ENCODE data around the gene MACROD2.

Gene MACROD2

DNA sequence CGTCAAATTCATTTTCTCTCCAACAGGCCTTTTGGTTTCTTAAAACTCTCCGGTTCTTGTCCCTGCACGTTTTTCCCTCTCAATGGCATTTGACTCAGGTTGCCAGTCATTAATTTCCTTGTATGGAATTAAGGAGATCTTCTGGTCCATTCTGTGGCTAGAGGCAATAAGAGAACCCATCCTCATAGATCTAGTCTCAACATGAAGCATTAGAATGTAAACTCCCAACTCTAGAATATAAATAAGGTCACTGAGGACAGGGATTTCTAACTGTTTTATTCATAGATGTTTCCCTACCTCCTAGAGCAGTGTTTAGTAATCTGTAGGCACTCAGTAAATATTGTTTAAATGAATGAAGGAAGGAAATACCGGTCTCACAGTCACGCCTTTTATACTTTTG is 527.3 kb downstream of the MACROD2 start:
- no peak for DNase-seq (ENCODE audit: low read depth in 2 of 2)

DNA sequence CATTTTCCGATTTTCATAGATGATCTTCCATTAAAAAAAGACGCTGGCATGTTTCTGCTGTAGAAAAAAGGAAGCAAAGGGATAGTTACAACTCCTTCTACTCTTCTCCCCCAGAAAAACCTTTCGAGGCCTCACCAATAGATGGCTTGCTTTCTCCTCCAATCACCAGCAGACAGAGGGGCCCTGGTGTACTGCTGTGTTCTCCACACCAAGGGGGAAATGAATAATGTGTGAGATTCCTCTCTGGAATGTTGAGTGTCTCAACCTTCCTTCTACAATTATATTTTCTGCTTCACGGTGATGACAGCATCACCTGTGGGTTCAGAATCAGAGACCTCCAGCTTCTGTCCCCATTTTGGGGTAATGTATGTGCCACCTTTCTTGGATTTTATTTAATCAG is 527.8 kb downstream of the MACROD2 start:
- no peak for DNase-seq (ENCODE audit: low read depth in 2 of 2)

- DNase-seq (ENCODE audit: low read depth in 2 of 2): no peak
Measured at GRCh38 chr20:14525426-14525825, 530.1 kb downstream of the MACROD2 start.

- DNase-seq (ENCODE audit: low read depth in 2 of 2): no peak
Measured at GRCh38 chr20:14526891-14527290, 531.6 kb downstream of the MACROD2 start.

DNA sequence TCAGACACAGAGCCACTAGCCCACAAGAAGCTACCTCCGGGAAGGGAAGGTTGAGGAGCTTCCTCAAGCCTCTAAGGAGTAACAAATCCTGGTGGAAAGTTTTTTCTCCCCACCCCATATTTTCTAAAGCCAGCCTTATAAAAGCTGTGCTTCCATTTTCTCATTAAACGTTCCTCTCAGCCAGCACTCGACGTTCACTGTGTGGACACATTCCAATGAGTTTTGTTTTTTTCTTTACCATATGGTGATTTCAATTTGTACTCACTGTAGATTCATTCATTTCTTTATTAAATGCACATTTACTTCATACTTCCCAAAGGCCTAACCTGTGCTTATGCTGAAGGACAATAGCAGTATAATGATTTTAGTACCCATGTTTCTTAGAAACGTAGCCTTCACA is 536.5 kb downstream of the MACROD2 start:
- DNase-seq (ENCODE audit: low read depth in 2 of 2): no peak

DNA sequence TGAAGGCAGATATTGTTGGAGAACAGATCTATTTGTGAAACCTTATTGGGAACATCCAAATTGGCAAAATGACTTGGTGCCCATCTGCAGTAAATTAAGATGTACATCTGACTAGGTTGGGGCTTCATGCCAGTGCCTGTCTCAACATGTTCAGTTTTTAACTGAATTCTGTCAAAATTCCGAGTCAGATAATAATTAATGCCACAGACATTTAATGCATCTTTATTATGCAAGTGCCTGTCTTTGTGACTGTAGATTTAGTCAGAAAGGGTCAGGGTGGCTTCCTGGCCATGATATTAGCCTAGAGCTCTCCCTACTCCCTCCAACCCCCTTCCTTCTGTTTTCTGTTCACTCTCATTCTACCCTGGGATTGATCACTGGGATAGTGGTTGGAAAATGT is 541.4 kb downstream of the MACROD2 start:
- DNase-seq (ENCODE audit: low read depth in 2 of 2): no peak

GRCh38 chr20:14538433-14538832 is 543.1 kb downstream of the MACROD2 start:
- no peak for DNase-seq (ENCODE audit: low read depth in 2 of 2)

DNA sequence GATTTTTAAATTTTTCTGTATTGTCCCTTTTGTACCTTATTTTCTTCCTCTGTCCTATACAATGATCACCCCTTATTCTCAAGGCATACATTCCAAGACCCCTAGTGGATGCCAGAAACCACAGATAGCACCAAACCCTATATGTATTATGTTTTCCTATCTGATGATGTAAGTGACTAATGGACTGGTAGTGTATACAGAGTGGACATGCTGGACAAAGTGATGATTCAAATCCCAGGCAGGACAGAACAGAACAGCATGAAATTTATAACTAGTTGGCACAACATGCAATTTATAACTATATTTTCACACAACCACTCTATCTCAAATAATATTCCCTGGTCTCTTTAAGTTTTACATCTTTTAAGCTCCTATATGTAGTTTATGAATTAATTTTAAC is 547.7 kb downstream of the MACROD2 start:
- no peak for DNase-seq (ENCODE audit: low read depth in 2 of 2)

DNA sequence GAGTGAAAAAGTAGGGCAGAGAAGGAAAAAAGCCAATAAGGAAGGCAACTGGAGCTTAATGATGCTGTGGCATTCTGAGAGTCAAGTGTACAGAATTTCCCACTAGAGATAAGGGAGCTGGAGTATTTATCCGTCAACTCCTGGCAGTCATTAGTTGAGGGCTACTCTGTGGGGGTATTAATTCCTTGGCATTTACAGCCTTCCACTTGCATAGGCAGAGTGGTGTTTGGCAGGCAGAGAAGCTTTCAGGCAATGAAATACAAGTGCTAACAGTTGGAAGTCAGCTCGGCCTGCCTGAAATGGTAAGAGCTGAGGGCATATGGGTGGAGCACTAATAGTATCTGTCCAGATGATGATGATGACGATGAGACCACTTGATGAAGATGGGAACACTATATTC is 549.4 kb downstream of the MACROD2 start:
- DNase-seq (ENCODE audit: low read depth in 2 of 2): no peak

GRCh38 chr20:14550655-14551054 is 555.3 kb downstream of the MACROD2 start:
- no peak for DNase-seq (ENCODE audit: low read depth in 2 of 2)

DNA sequence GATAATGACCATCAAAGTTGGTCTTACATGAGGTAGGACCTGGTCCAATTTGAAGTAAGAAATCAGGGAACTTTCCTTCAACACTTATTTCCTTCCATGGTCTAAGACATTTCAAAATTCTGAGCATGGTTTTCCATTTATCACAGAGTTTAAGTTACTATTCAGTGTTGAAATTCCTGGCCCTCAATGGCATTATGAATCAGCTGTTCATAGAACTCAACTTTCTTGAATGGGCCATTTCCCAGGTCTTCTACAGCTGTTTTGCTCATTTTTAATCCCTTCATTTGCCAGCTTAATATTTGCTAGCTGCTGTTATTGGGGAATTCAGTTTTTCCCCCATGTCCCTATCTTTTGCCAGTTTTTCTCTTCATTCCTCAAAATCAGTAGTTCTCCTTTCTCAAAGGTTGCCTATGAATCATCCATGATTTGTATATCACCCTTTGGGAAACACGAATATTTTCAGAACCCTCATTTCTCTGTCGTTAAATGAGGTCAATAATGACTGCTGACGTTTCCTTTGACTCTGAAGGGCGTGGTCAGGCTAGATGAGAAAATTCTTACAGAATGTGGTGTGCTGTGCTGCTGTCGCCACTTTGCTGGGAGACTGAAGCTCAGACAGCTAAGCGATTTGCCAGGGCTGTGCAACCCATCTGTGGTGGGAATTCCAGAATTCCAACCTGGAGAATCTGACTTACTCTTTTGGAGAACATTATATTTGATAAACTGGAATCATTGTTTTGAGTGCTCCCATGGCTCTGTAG is 558.6 kb downstream of the MACROD2 start:
- DNase-seq (ENCODE audit: low read depth in 2 of 2): no peak

GRCh38 chr20:14555676-14556075 is 560.4 kb downstream of the MACROD2 start:
- no peak for DNase-seq (ENCODE audit: low read depth in 2 of 2)

- DNase-seq (ENCODE audit: low read depth in 2 of 2): no peak
Measured at GRCh38 chr20:14556206-14556605, 560.9 kb downstream of the MACROD2 start.

GRCh38 chr20:14559612-14560011 is 564.3 kb downstream of the MACROD2 start:
- no peak for DNase-seq (ENCODE audit: low read depth in 2 of 2)

GRCh38 chr20:14561741-14562221 is 566.5 kb downstream of the MACROD2 start:
- DNase-seq (ENCODE audit: low read depth in 2 of 2): no peak

DNA sequence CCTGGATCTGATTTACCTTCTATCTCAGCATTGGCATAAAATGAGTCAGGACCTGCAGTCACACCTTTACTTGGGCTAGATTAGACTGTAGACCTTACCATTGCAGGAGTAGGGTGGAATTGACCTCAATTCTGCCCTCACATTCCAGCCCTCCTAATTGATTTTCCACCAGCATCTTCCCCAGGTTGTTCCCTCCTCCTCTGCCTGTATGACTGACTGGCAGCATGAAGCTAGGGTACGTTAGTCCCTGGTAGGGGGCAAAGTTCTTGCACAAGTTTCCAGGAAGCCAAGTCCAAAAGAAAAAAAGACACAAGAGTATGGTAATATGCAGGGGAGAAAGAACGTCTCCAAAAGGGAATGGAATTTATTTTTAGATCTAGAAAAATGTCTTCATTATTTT is 567.7 kb downstream of the MACROD2 start:
- DNase-seq (ENCODE audit: low read depth in 2 of 2): no peak

GRCh38 chr20:14566505-14566904 is 571.2 kb downstream of the MACROD2 start:
- DNase-seq (ENCODE audit: low read depth in 2 of 2): no peak

DNA sequence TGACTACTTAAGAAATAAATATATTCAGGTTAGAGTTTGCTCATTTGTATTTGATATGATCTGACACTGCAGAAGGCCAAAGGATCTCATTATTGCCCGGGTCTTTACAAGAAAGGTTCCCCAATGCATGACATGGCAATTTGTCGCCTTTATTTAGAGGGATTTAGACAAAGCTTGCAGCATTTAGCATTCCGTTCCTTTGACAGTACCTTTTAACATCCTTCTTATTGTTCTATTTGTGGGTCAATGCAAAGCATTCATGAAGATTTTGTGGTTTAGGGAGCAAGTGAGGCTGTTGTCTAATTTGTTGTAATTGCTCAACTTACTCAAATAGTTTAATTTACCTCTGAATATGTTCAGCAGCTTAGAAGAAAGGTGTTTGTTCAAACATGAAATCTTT is 572.9 kb downstream of the MACROD2 start:
- no peak for DNase-seq (ENCODE audit: low read depth in 2 of 2)

DNA sequence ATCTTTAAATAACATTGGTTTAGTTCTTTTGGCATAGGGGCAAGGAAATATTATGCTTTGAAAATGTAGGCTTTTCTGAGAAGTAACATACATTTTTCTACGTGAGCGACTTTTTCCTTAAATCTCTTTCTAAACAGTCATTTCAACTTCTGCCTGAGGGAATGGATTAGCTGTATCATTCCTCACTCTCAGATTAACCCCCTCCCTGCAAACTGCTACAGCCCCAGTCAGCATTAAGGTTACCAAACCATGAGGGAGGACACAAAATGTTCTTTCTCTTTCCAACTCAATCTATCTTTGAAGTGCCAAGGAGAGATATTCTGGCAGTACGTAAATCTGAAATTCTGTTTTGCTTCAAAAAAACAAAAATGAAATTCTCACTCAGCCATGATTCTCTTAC is 573.4 kb downstream of the MACROD2 start:
- no peak for DNase-seq (ENCODE audit: low read depth in 2 of 2)

DNA sequence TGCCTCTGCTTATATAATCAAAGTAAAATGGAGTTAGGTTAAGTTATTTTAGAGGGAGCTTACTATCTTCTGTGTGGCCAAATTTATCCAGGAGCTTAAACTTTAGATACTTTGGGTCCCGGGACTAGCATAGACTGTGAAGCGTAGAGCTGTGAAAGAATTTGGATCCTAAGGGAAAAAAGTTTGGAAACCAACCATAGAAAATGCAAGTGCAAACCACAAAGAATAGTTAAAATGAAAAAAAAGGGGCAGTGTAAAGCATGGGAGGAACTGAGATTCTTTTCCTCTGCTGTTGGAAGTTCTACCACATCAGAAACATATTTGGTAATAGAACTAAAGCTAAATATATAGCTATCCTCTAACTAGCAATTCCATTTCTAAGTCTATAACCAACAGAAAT is 574.3 kb downstream of the MACROD2 start:
- no peak for DNase-seq (ENCODE audit: low read depth in 2 of 2)

- DNase-seq (ENCODE audit: low read depth in 2 of 2): no peak
Measured at GRCh38 chr20:14570811-14571210, 575.5 kb downstream of the MACROD2 start.

DNA sequence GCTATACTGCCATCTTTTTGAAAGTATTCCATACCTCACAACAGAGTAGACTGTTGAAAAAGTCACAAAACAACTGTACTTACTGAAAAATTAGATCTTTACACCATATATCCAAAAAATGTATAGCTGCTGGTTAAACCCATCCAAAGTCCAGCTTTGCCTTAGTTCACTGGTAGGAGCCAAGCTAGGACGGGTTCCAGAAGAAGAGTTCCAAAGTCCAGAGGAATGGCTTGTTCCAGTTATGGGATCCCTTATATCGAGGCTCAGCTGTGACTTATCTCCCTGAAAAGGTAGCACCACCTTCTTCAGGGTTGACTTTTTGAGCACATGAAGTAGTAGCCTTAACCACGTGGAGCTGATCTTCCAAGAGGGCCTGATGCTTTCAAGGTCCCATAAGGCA is 578.4 kb downstream of the MACROD2 start:
- DNase-seq (ENCODE audit: low read depth in 2 of 2): no peak

- no peak for DNase-seq (ENCODE audit: low read depth in 2 of 2)
Measured at GRCh38 chr20:14576196-14576877, 581.0 kb downstream of the MACROD2 start.
